ENCODE data around the gene AATF. TPM values are rescaled to one million over a fixed set of nuclear protein-coding genes. Genes with fewer than 3 reads are reported as not detected.

Gene AATF
- total RNA-seq, 2 donors from 2014 or later = 95.0 to 114 TPM

- DNase-seq (ENCODE audit: low spot score) (no peak), ATAC-seq (no peak)
- Mint-ChIP-seq H3K4me1 (ENCODE audit: low read depth in 2 of 2) (peaks cover 5 to 8% of the 10 kb centered on the region in 2 donors), H3K4me3 (no peak overlapping the region), H3K36me3 (peaks cover 51% of the 10 kb centered on the region), H3K9me3 (no peaks in the 10 kb centered on the region), H3K27ac (no peak overlapping the region), H3K27me3 (no peaks in the 10 kb centered on the region)
Observed at GRCh38 chr17:36992701-36993100, 43.9 kb downstream of the AATF start.

DNA sequence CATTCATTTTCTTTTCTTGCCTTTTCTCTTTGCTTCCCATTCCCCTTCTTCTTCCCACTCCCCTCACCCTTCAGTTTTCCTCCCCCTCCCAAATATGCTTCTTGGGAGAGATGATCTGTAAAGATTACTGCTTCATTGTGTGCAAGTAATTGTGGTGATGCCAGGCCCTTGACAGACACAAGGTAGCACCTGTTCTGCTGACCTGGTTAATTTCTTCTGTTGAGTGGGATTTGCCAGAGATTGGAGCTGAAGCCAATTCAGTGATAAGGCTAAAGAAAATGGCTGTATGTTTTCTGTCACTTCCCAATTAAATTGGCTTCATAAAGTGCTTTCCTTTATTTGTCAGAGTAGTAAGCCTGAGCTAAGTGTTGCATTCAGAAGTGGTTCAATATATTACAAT, 44.5 kb downstream of the AATF start:
- H3K36me3 Mint-ChIP-seq = peaks cover 52% of the 10 kb centered on the region

GRCh38 chr17:36994438-36994837, 45.7 kb downstream of the AATF start:
- no peaks in the 10 kb centered on the region for H3K9me3 Mint-ChIP-seq
- no peaks in the 10 kb centered on the region for H3K27me3 Mint-ChIP-seq
- H3K27ac Mint-ChIP-seq = no peak overlapping the region
- H3K36me3 Mint-ChIP-seq = peaks cover 48% of the 10 kb centered on the region
- no peak overlapping the region for H3K4me3 Mint-ChIP-seq
- H3K4me1 Mint-ChIP-seq (ENCODE audit: low read depth in 2 of 2) = peaks cover 7 to 10% of the 10 kb centered on the region in 2 donors
- ATAC-seq (no peak), DNase-seq (ENCODE audit: low spot score) (no peak)

More for the DNA sequence above, 44.5 kb downstream of the AATF start:
- Mint-ChIP-seq H3K4me1 (ENCODE audit: low read depth in 2 of 2) (peaks cover 5 to 8% of the 10 kb centered on the region in 2 donors), H3K27me3 (no peaks in the 10 kb centered on the region), H3K4me3 (no peak overlapping the region), H3K27ac (no peak overlapping the region), H3K9me3 (no peaks in the 10 kb centered on the region)
- ATAC-seq = no peak
- DNase-seq (ENCODE audit: low spot score) = no peak

- Mint-ChIP-seq H3K27ac (no peak overlapping the region), H3K4me3 (no peak overlapping the region), H3K36me3 (peaks cover 58% of the 10 kb centered on the region), H3K27me3 (no peaks in the 10 kb centered on the region), H3K9me3 (no peaks in the 10 kb centered on the region), H3K4me1 (ENCODE audit: low read depth in 2 of 2) (peaks cover 18 to 19% of the 10 kb centered on the region in 2 donors)
- DNase-seq (ENCODE audit: low spot score) (no peak), ATAC-seq (no peak)
Observed at GRCh38 chr17:36999471-36999870, 50.7 kb downstream of the AATF start.

GRCh38 chr17:37016780-37017179, 68.0 kb downstream of the AATF start:
- no peak for ATAC-seq
- no peak for DNase-seq (ENCODE audit: low spot score)
- Mint-ChIP-seq H3K27ac (no peak overlapping the region), H3K36me3 (peaks cover 4% of the 10 kb centered on the region), H3K9me3 (no peaks in the 10 kb centered on the region), H3K4me1 (ENCODE audit: low read depth in 2 of 2) (peaks cover 5 to 8% of the 10 kb centered on the region in 2 donors), H3K4me3 (no peak overlapping the region), H3K27me3 (no peaks in the 10 kb centered on the region)

GRCh38 chr17:37017404-37017803, 68.7 kb downstream of the AATF start:
- Mint-ChIP-seq H3K4me3 (no peak overlapping the region), H3K27me3 (no peaks in the 10 kb centered on the region), H3K27ac (no peak overlapping the region), H3K9me3 (no peaks in the 10 kb centered on the region), H3K4me1 (ENCODE audit: low read depth in 2 of 2) (peaks cover 5 to 8% of the 10 kb centered on the region in 2 donors), H3K36me3 (peaks cover 4% of the 10 kb centered on the region)
- ATAC-seq = no peak
- no peak for DNase-seq (ENCODE audit: low spot score)

DNA sequence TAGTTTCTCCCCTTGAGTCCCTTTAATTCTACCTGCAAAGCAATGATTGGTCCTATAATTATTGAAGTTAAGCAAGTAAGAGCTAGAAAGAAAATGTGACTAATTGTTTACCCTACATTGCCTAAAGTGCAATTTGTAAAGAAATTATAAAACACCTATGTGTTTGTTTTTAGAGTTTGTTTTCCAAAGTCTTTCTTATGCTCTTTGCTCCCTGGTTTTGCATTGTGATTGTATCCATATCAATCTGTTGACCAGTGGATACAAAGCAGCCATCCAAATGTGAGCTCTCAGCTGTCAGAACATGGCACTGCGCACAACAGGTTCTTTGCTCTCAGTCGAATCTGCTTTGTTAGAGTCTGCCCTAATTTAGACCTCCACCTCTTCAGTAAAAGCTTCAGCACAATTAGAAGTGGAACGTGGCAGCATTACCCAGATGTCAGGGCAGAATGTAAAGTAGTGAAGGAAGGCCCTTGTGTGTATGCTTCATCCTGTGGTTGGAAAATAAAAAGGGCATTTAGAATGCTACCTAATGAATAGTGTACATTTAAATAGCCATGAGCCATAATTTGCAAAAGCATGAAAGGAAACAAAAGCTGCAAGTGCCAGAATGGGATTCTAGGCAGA, 70.5 kb downstream of the AATF start:
- DNase-seq (ENCODE audit: low spot score) = no peak
- H3K27ac Mint-ChIP-seq = no peak overlapping the region
- no peaks in the 10 kb centered on the region for H3K9me3 Mint-ChIP-seq
- peaks cover 4 to 9% of the 10 kb centered on the region in 2 donors for H3K4me1 Mint-ChIP-seq (ENCODE audit: low read depth in 2 of 2)
- H3K36me3 Mint-ChIP-seq = peaks cover 8% of the 10 kb centered on the region
- H3K27me3 Mint-ChIP-seq = no peaks in the 10 kb centered on the region
- ATAC-seq = no peak
- H3K4me3 Mint-ChIP-seq = no peak overlapping the region

- Mint-ChIP-seq H3K4me3 (no peak overlapping the region), H3K27me3 (no peaks in the 10 kb centered on the region), H3K9me3 (no peaks in the 10 kb centered on the region), H3K27ac (no peak overlapping the region), H3K4me1 (ENCODE audit: low read depth in 2 of 2) (peaks cover 8 to 11% of the 10 kb centered on the region in 2 donors), H3K36me3 (peaks cover 8% of the 10 kb centered on the region)
- DNase-seq (ENCODE audit: low spot score) (no peak), ATAC-seq (no peak)
Observed at GRCh38 chr17:37019741-37020129, 71.0 kb downstream of the AATF start.

DNA sequence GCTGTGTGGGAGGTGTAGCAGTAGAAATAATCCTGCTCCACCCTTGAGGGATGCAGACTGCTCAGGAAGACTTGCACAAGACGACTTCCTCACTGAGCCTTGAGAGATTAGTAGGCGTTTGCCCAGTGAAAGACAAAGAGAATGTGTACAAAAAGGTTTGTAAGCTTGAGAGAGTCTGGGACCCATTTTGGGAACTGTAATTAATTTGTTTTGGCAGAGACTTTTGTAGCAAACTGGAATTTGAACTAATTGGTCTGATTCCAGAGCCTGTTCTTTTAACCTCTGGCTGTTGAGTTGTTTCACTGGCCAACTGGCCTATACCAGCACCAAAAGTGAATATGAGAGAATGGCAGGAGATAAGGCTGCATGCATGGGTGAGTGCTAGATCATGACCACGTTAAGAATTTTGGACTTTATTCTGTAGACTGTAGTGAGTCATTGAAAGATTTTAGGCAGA, 75.5 kb downstream of the AATF start:
- peak overlapping the region in 1 of 2 donors; percentile 8 for H3K27ac Mint-ChIP-seq
- DNase-seq (ENCODE audit: low spot score) (no peak), ATAC-seq (no peak)
- peaks cover 8% of the 10 kb centered on the region for H3K36me3 Mint-ChIP-seq
- peaks cover 16 to 28% of the 10 kb centered on the region in 2 donors for H3K4me1 Mint-ChIP-seq (ENCODE audit: low read depth in 2 of 2)
- H3K9me3 Mint-ChIP-seq = no peaks in the 10 kb centered on the region
- H3K4me3 Mint-ChIP-seq = no peak overlapping the region
- no peaks in the 10 kb centered on the region for H3K27me3 Mint-ChIP-seq

DNA sequence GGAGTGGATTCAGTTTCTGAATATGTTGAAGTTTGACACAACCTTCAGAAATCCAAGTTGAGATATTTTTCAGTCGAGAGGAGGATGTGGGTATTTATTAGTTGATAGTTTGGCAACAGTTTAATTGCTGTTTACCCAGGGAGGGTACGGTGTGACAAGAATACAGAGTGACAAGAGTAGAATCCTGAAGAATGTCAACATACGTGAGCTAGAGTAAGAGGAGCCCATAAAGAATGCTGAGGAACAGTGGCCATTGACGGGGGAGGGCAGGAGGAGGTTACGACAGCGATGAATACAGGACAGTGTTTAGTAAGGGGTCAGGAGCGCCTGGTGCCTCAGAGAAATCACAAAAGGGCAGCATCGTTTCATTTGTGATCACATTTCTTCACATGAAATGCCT, 76.5 kb downstream of the AATF start:
- DNase-seq (ENCODE audit: low spot score) (no peak), ATAC-seq (no peak)
- Mint-ChIP-seq H3K4me3 (peak overlapping the region; percentile 16), H3K36me3 (peaks cover 8% of the 10 kb centered on the region), H3K27ac (no peak overlapping the region), H3K9me3 (no peaks in the 10 kb centered on the region), H3K4me1 (ENCODE audit: low read depth in 2 of 2) (peaks cover 16 to 28% of the 10 kb centered on the region in 2 donors), H3K27me3 (no peaks in the 10 kb centered on the region)

DNA sequence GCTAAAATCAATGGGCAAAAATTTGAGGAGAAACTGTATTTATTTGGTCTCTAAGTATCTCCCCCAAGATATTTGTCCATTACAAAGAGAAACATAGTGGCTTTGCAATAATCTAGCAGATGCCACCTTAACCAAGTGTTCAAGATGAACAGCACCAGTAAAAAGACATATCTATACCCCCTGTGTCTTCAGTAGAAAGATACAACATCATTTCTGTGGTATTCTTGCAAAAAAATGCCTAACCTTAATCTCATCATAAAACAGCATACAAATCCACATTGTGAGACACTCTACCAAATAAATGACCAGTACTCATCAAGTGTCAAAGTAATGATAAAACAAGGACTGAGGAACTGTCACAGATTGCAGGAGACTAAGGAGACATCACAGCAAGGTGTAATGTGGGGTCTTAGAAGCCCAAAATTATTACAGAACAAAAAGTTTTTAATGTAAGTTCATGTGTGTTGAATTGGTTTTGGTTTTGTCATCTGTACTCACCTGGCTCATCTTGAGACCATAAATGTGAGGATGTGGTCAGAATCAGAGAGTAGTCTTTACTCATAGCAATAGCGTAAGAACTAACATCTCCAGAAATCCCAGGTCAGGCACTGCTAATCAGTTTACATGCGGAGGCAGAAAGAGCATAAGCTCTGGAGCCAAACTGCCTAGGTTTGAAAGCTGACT, 77.2 kb downstream of the AATF start:
- Mint-ChIP-seq H3K27ac (no peak overlapping the region), H3K36me3 (peaks cover 4% of the 10 kb centered on the region), H3K27me3 (no peaks in the 10 kb centered on the region), H3K4me3 (no peak overlapping the region), H3K4me1 (ENCODE audit: low read depth in 2 of 2) (peaks cover 16 to 28% of the 10 kb centered on the region in 2 donors), H3K9me3 (no peaks in the 10 kb centered on the region)
- ATAC-seq (peak in 1 of 2 donors; percentile 89), DNase-seq (ENCODE audit: low spot score) (no peak)

DNA sequence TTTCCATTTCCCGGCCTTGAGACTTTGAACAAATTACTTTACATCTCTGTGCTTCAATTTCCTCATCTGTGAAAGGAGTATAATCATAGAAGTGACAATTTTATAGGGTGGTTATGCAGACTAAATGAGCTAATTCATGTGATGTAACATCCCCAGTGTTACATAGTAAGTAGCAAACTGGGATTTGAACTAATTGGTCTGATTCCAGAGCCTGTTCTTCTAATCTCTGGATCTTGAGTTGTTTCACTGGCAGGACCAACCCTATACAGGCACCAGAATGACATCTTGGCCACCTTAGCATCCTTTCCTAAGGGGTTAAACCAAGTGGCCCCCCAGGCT, 77.7 kb downstream of the AATF start:
- H3K27me3 Mint-ChIP-seq = no peaks in the 10 kb centered on the region
- H3K9me3 Mint-ChIP-seq = no peaks in the 10 kb centered on the region
- no peak overlapping the region for H3K4me3 Mint-ChIP-seq
- no peak overlapping the region for H3K27ac Mint-ChIP-seq
- peak in 1 of 2 donors; percentile 19 for ATAC-seq
- DNase-seq (ENCODE audit: low spot score) = no peak
- peaks cover 4% of the 10 kb centered on the region for H3K36me3 Mint-ChIP-seq
- peaks cover 16 to 28% of the 10 kb centered on the region in 2 donors for H3K4me1 Mint-ChIP-seq (ENCODE audit: low read depth in 2 of 2)

- ATAC-seq = no peak
- Mint-ChIP-seq H3K4me1 (ENCODE audit: low read depth in 2 of 2) (peaks cover 16 to 28% of the 10 kb centered on the region in 2 donors), H3K27ac (no peak overlapping the region), H3K27me3 (no peaks in the 10 kb centered on the region), H3K36me3 (peaks cover 8% of the 10 kb centered on the region), H3K9me3 (no peaks in the 10 kb centered on the region), H3K4me3 (no peak overlapping the region)
- DNase-seq (ENCODE audit: low spot score) = no peak
Observed at GRCh38 chr17:37028040-37028439, 79.3 kb downstream of the AATF start.

GRCh38 chr17:37031493-37032083, 82.8 kb downstream of the AATF start:
- Mint-ChIP-seq H3K27ac (no peak overlapping the region), H3K4me3 (no peak overlapping the region), H3K4me1 (ENCODE audit: low read depth in 2 of 2) (peaks cover 0 to under 1% of the 10 kb centered on the region in 2 donors), H3K9me3 (no peaks in the 10 kb centered on the region), H3K27me3 (no peaks in the 10 kb centered on the region), H3K36me3 (peaks cover 10% of the 10 kb centered on the region)
- DNase-seq (ENCODE audit: low spot score) = no peak
- no peak for ATAC-seq
